Uterus (tissue), 4 donors: ENCODE measurements around the gene SH3RF3. TPM values are rescaled to one million over a fixed set of nuclear protein-coding genes. Genes with fewer than 3 reads are reported as not detected.

ENCODE experiments used
- DNase-seq, 2 donors: peaks; one replicate each; pipeline ENCODE4 v3.0.0-alpha.2; 2019 to 2020
- H3K27ac ChIP-seq, 2 donors: fragments of 200-600 bp; sonication (generic); 1 replicate in 1 of 2; 2 replicates in 1 of 2; pipeline ENCODE4 v1.5.1; 2016 to 2018
- H3K27me3 ChIP-seq, 2 donors: fragments of 200-600 bp; sonication (generic); one replicate each; pipeline ENCODE4 v1.5.1; 2018 to 2019; ENCODE audit warnings: control low read depth in 1 of 2
- H3K36me3 ChIP-seq, 2 donors: fragments of 200-600 bp; sonication (generic); one replicate each; pipeline ENCODE4 v1.5.1; 2019; ENCODE audit warnings: control low read depth in 1 of 2
- H3K4me1 ChIP-seq, 2 donors: fragments of 200-600 bp; sonication (generic); one replicate each; pipeline ENCODE4 v1.5.1; 2018 to 2019; ENCODE audit warnings: control low read depth in 1 of 2
- H3K4me3 ChIP-seq, 2 donors: fragments of 200-600 bp; sonication (generic); 1 replicate in 1 of 2; 2 replicates in 1 of 2; pipeline ENCODE4 v1.5.1; 2018 to 2019; ENCODE audit warnings: mild to moderate bottlenecking in 1 of 2
- H3K9me3 ChIP-seq, 2 donors: fragments of 200-600 bp; sonication (generic); one replicate each; pipeline ENCODE4 v1.5.1; 2019; ENCODE audit warnings: control low read depth in 1 of 2
- CTCF ChIP-seq, 4 experiments: fragments of 200-600 bp in 2 of 4; fragments of 450-650 bp in 2 of 4; sonication (generic) in 2 of 4; IDR thresholded peaks; one replicate each; pipeline ENCODE4 v1.5.1; 2016 to 2019; ENCODE audit warnings: antibody characterized with exemption in 4 of 4, mild to moderate bottlenecking in 2 of 4, moderate library complexity in 1 of 4
- POLR2A ChIP-seq, 2 donors: fragments of 450-650 bp; IDR thresholded peaks; one replicate each; pipeline ENCODE4 v1.6.1; 2016; ENCODE audit warnings: antibody characterized with exemption in 2 of 2, mild to moderate bottlenecking in 1 of 2, moderate library complexity in 1 of 2
- intact Hi-C: fragments of 100-400 bp; cut with DNase I; formaldehyde crosslinking; loops from one replicate; pipeline ENCODE4 v1.15.1; 2023; ENCODE audit warnings: low total_unique reads
- total RNA-seq, 4 donors: library from RNA; depleted of rRNA in 3 of 4; stranded (reverse); fragments of >200 nt in 3 of 4; gene quantifications; one replicate each; pipeline versions ENCODE4 v1.1.0 to v1.2.4, GENCODE V29; 2014 to 2023
- donor health status: DM: yes; HTN: yes; CAD: no.

Gene SH3RF3
- total RNA-seq, 4 donors from 2014 or later = 5.1 to 10.2 (median 8.7) TPM; not detected in 1

GRCh38 chr2:109481599-109481998 lies 352.6 kb downstream of the SH3RF3 start:
- no peak overlapping the region for H3K4me3 ChIP-seq
- H3K4me1 ChIP-seq = peaks cover 0 to 12% of the 10 kb centered on the region in 2 donors
- H3K36me3 ChIP-seq = no peaks in the 10 kb centered on the region
- no peak overlapping the region for H3K27ac ChIP-seq
- no peaks in the 10 kb centered on the region for H3K27me3 ChIP-seq
- intact Hi-C loops = no loop called here
- H3K9me3 ChIP-seq = no peaks in the 10 kb centered on the region
- TF ChIP-seq POLR2A (IDR thresholded peaks at IDR 0.05) (no peak), CTCF (IDR thresholded peaks at IDR 0.05) (no peak)
- DNase-seq = no peak

DNA sequence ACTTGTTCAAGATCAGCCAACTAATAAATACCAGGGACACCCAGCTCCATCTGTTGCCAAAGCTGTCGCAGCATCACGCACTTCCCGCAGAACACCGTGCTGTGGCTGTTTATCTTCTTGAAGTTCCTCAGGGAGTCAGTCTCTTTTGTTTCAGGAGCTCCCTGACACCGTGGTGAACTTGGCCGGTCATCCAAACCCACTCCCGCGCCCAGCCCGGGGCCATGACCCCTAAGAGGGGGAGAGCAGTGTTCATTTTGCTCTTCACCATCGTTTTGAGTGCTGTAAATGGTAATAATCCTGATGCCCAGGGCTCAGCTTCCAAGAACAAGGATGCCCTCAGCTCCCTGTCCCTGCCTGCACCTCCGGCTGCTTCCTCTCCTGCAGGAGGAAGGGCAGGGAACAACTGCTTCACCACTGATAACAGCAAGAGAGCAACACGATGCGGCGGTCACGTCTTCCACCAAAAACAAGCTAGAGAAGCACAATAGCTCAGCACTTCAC lies 353.4 kb downstream of the SH3RF3 start:
- intact Hi-C loops = no loop called here
- DNase-seq = peak in 1 of 2 donors; percentile 30
- Histone ChIP-seq H3K9me3 (no peaks in the 10 kb centered on the region), H3K27ac (no peak overlapping the region), H3K36me3 (no peaks in the 10 kb centered on the region), H3K4me3 (no peak overlapping the region), H3K27me3 (no peaks in the 10 kb centered on the region), H3K4me1 (peaks cover 0 to 12% of the 10 kb centered on the region in 2 donors)
- TF ChIP-seq POLR2A (IDR thresholded peaks at IDR 0.05) (no peak), CTCF (IDR thresholded peaks at IDR 0.05) (no peak)

GRCh38 chr2:109486711-109487535 lies 357.9 kb downstream of the SH3RF3 start:
- Histone ChIP-seq H3K4me1 (peaks cover 0 to 10% of the 10 kb centered on the region in 2 donors), H3K36me3 (no peaks in the 10 kb centered on the region), H3K27ac (no peak overlapping the region), H3K27me3 (no peaks in the 10 kb centered on the region), H3K4me3 (no peak overlapping the region), H3K9me3 (no peaks in the 10 kb centered on the region)
- TF ChIP-seq CTCF (IDR thresholded peaks at IDR 0.05) (no peak), POLR2A (IDR thresholded peaks at IDR 0.05) (no peak)
- intact Hi-C loops = no loop called here
- DNase-seq = no peak

GRCh38 chr2:109487536-109487869 lies 358.5 kb downstream of the SH3RF3 start:
- Histone ChIP-seq H3K27ac (no peak overlapping the region), H3K27me3 (no peaks in the 10 kb centered on the region), H3K36me3 (no peaks in the 10 kb centered on the region), H3K4me3 (no peak overlapping the region), H3K9me3 (no peaks in the 10 kb centered on the region), H3K4me1 (peaks cover 0 to 4% of the 10 kb centered on the region in 2 donors)
- no peak for DNase-seq
- intact Hi-C loops = no loop called here
- TF ChIP-seq POLR2A (IDR thresholded peaks at IDR 0.05) (no peak), CTCF (IDR thresholded peaks at IDR 0.05) (no peak)

- TF ChIP-seq CTCF (IDR thresholded peaks at IDR 0.05) = no peak
- TF ChIP-seq POLR2A (IDR thresholded peaks at IDR 0.05) = no peak
- H3K4me1 ChIP-seq = no peaks in the 10 kb centered on the region
- no peak for DNase-seq
- no peak overlapping the region for H3K4me3 ChIP-seq
- H3K9me3 ChIP-seq = no peaks in the 10 kb centered on the region
- no peaks in the 10 kb centered on the region for H3K36me3 ChIP-seq
- H3K27me3 ChIP-seq = no peaks in the 10 kb centered on the region
- intact Hi-C loops = no loop called here
- H3K27ac ChIP-seq = no peak overlapping the region
Measured at GRCh38 chr2:109487871-109488655, 359.1 kb downstream of the SH3RF3 start.
